Temporal lobe (tissue), 1 donor: ENCODE measurements around the gene MCRIP2. TPM values are rescaled to one million over a fixed set of nuclear protein-coding genes. Genes with fewer than 3 reads are reported as not detected.

Experiments
- total RNA-seq: library from RNA; depleted of rRNA; stranded (reverse); fragments of >200 nt; gene quantifications from one replicate; pipeline ENCODE4 v1.2.3, GENCODE V29; 2014

MCRIP2 gene
- total RNA-seq, 1 donor from 2014 or later: 9.3 TPM

Other genes starting within 250 kb of the MCRIP2 start
- 11.6 TPM for gene NME4, start 244.6 kb upstream of the MCRIP2 start, total RNA-seq
- gene DECR2, start 239.9 kb upstream of the MCRIP2 start, total RNA-seq: 7.9 TPM
- gene RAB11FIP3, start 216.2 kb upstream of the MCRIP2 start, total RNA-seq: 29.0 TPM
- 9.1 TPM for gene CAPN15, start 114.1 kb upstream of the MCRIP2 start, total RNA-seq
- not detected for gene PRR35, start 81.4 kb upstream of the MCRIP2 start, total RNA-seq
- 0.25 TPM for gene NHLRC4, start 74.8 kb upstream of the MCRIP2 start, total RNA-seq
- 22.1 TPM for gene PIGQ, start 71.9 kb upstream of the MCRIP2 start, total RNA-seq
- gene RAB40C, start 51.8 kb upstream of the MCRIP2 start, total RNA-seq: 20.9 TPM
- 0.74 TPM for gene WFIKKN1, start 10.8 kb upstream of the MCRIP2 start, total RNA-seq
- 23.1 TPM for gene METTL26, start 5.5 kb upstream of the MCRIP2 start, total RNA-seq
- 10.8 TPM for gene WDR90, start 7.5 kb downstream of the MCRIP2 start, total RNA-seq
- 26.1 TPM for gene RHOT2, start 26.3 kb downstream of the MCRIP2 start, total RNA-seq
- 1.7 TPM for gene RHBDL1, start 33.8 kb downstream of the MCRIP2 start, total RNA-seq
- 37.9 TPM for gene STUB1, start 38.6 kb downstream of the MCRIP2 start, total RNA-seq
- gene JMJD8, start 42.5 kb downstream of the MCRIP2 start, total RNA-seq: 15.5 TPM
- 3.7 TPM for gene WDR24, start 48.6 kb downstream of the MCRIP2 start, total RNA-seq
- gene FBXL16, start 64.0 kb downstream of the MCRIP2 start, total RNA-seq: 9.3 TPM
- gene METRN, start 73.3 kb downstream of the MCRIP2 start, total RNA-seq: 6.9 TPM
- gene ANTKMT, start 79.3 kb downstream of the MCRIP2 start, total RNA-seq: 12.3 TPM
- gene CCDC78, start 84.6 kb downstream of the MCRIP2 start, total RNA-seq: 2.5 TPM
- 9.6 TPM for gene HAGHL, start 85.3 kb downstream of the MCRIP2 start, total RNA-seq
- gene CIAO3, start 99.2 kb downstream of the MCRIP2 start, total RNA-seq: 32.2 TPM
- not detected for gene MSLN, start 118.9 kb downstream of the MCRIP2 start, total RNA-seq
- gene RPUSD1, start 146.6 kb downstream of the MCRIP2 start, total RNA-seq: 9.6 TPM
- gene CHTF18, start 146.8 kb downstream of the MCRIP2 start, total RNA-seq: 9.8 TPM
- not detected for gene GNG13, start 158.9 kb downstream of the MCRIP2 start, total RNA-seq